ENCODE measurements around the gene TMEM121. TPM values are rescaled to one million over a fixed set of nuclear protein-coding genes. Genes with fewer than 3 reads are reported as not detected.
"Not testable (repeated sequence)": the region's sequence is repeated elsewhere in the genome, so short reads cannot be mapped to it uniquely, and the experiment has no call there.

Gene TMEM121
- total RNA-seq, 4 donors from 2014 or later: 3.5 to 5.6 (median 4.1) TPM

DNA sequence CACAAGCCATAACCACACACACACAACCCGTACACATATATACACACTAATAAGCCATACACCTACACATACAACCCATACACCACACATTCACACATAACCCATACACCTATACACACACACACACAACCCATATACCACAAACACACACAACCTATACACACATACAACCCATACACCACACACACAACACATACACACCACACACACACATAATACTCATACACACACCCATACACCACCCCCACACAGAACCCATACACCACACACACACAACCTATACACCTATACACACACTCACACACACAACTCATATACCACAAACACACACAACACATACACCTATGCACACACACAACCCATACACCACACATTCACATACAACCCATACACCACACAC is 44.1 kb downstream of the TMEM121 start:
- TF ChIP-seq, protein P1, sequence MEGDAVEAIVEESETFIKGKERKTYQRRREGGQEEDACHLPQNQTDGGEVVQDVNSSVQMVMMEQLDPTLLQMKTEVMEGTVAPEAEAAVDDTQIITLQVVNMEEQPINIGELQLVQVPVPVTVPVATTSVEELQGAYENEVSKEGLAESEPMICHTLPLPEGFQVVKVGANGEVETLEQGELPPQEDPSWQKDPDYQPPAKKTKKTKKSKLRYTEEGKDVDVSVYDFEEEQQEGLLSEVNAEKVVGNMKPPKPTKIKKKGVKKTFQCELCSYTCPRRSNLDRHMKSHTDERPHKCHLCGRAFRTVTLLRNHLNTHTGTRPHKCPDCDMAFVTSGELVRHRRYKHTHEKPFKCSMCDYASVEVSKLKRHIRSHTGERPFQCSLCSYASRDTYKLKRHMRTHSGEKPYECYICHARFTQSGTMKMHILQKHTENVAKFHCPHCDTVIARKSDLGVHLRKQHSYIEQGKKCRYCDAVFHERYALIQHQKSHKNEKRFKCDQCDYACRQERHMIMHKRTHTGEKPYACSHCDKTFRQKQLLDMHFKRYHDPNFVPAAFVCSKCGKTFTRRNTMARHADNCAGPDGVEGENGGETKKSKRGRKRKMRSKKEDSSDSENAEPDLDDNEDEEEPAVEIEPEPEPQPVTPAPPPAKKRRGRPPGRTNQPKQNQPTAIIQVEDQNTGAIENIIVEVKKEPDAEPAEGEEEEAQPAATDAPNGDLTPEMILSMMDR (IDR thresholded peaks at IDR 0.05): no peak
- DNase-seq (ENCODE audit: low spot score) (no peak), ATAC-seq (ENCODE audit: low FRiP score) (no peak)

DNA sequence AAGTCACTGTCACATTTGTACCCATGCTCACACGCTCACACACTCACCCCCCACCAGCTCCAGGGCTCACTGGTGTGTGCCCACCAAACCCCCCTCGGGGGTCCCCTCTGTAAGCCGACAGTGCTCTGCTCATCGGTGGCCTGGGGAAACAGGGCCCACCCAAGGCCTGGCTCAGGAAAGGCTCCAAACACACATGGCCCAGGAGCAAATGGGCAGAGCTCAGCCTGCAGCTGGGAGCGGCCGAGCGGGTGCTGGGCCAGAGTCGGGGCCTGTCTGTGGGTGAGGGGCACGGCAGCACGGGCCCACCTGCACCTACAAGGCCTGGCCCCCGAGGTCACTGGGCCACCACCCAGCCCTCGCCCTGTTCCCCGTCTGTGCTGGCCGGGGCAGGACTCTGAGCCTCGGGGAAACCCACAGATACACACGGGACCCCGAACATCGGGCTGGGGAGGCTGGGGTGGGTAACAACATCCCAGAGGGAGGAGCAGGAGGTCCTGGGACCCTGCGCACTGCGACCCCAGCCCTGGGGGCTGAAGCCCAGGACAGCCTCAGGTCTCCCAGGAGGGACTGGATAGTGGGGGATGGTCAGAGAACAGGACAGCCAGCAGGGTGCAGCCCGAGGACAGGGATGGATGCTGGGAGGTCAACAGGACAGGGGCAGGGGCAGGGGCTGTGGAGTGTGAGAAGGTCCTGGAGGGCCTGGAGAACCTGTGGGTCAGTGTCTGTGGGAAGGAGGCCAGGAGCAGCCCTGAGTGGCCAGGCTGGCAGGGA is 45.0 kb downstream of the TMEM121 start:
- not testable (repeated sequence) for DNase-seq (ENCODE audit: low spot score); ATAC-seq (ENCODE audit: low FRiP score)

DNA sequence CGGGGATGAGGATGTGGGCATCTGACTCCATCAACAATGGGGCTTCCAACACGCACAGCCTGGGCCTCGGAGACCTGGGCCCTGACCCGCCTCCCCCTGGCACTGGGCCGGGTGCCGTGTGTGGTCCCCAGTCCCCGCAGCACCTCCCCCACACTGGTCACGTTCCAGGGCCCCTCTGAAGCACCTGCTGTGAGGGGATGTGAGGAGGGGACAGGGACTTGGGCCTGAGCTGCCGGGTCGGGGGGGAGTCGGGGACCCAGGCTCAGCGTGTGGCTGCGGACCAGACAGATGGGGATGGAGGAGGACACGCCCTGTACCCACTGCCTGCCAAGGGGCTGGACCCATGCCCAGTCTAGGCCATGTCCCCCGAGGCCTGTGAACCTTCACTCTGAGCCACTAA is 45.7 kb downstream of the TMEM121 start:
- not testable (repeated sequence) for ATAC-seq (ENCODE audit: low FRiP score); DNase-seq (ENCODE audit: low spot score)

DNA sequence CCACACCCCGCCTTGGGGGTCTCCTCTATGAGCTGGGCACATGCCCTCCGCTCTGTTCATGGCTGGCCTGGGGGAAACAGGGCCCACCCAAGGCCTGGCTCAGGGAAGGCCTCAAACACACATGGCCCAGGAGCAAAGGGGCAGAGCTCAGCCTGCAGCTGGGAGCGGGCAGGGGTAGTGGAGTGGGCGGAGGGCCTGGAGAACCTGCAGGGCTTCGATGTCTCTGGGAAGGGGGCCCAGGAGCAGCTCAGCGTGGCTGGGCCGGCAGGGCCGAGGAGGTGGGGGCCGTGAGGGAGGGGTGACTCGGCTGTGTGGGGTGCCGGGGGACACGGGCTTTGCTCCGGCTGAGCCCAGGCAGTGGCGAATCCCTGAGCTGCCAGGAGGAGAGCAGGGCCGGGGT is 47.5 kb downstream of the TMEM121 start:
- DNase-seq (ENCODE audit: low spot score); ATAC-seq (ENCODE audit: low FRiP score): not testable (repeated sequence)

DNA sequence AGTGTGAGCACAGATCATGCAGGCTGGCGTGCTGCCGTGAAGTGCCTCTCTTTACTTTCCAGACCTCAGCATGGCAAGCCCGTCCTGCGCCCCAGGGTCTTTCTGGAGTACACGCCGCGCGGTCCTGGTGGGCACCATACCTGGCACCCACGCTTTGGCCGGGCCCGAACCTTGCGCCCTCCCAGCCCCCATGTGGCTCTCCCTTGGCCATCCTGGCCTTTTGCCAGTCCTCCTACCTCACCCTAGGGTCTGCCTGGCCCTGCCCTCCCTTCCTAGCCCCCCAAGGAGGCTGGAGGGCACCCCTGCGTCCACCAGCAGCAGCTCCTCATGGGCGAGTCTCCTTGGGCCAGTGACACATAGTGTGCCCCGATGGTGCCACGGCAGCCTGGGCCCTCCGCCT is 48.0 kb downstream of the TMEM121 start:
- DNase-seq (ENCODE audit: low spot score); ATAC-seq (ENCODE audit: low FRiP score): not testable (repeated sequence)

DNA sequence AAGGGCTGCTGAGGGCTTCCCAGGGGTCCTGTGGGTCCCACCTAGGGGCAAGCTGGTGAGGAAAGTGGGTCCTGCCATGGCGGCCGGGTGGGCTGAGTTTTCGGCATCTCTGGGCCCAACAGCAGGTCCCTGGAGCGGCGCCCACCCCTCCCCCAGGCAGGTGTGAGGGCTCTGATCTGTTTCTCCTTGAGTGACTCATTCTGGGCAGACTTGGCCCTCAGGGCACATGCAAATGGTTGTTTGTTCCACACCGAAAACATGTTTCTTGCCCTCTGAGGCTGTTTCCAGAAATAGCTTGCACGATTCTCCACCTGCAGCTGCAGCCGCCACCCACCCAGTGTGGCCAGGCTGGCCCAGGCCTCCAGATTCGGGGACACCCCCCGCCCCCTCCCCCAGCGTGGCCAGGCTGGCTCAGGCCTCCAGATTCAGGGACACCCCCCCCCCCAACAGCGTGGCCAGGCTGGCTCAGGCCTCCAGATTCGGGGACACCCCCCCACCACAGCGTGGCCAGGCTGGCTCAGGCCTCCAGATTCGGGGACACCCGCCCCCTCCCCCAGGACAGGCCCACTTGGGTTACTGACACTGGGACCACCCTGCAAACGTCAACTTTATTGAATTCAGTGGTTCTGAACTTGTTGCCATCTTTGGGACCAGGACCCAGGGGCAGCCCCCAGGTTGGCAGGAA is 48.8 kb downstream of the TMEM121 start:
- not testable (repeated sequence) for DNase-seq (ENCODE audit: low spot score); ATAC-seq (ENCODE audit: low FRiP score)

DNA sequence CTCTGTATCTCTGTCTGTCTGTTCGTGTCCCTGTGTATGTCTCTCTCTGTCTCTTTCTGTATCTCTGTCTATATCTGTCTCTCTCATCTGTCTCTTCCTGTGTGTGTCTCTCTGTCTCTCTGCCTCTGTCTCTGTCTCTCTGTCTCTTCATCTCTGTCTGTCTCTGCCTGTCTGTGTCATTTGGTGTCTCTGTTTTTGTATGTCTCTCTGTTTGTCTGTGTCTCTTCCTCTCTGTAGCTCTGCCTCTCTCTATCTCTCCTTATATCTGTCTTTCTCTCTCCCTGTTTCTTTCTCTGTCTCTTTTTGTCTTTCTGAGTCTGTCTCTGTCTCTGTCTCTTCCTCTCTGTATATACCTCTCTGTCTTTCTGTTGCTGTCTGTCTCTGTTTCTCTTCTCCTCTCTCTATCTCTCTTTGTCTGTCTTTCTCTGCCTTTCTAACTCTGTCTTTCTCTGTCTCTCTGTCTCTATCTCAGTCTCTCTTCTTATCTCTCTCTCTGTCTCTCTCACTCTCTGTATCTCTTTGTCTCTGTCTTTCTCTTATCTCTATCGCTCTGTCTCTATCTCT is 50.2 kb downstream of the TMEM121 start:
- ATAC-seq (ENCODE audit: low FRiP score) (no peak), DNase-seq (ENCODE audit: low spot score) (no peak)
- TF ChIP-seq, protein P1 (IDR thresholded peaks at IDR 0.05): no peak

DNA sequence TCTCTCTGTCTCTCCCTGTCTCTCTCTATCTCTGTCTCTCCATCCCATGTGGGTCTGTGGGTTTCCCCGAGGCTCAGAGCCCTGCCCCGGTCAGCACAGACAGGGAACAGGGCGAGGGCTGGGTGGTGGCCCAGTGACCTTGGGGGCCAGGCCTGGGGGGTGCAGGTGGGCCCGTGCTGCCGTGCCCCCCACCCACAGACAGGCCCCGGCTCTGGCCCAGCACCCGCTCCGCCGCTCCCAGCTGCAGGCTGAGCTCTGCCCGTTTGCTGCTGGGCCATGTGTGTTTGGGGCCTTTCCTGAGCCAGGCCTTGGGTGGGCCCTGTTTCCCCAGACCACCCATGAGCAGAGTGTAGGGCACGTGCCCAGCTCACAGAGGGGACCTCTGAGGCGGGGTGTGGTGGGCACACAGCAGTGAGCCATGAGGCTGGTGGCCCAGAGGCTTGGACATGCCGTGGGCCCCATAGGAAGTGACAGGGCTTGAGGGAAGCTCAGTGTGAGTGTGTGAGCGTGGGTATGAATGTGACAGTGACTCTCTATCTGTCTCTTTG is 51.0 kb downstream of the TMEM121 start:
- TF ChIP-seq, protein P1 (IDR thresholded peaks at IDR 0.05): no peak
- DNase-seq (ENCODE audit: low spot score): no peak
- ATAC-seq (ENCODE audit: low FRiP score): no peak

DNA sequence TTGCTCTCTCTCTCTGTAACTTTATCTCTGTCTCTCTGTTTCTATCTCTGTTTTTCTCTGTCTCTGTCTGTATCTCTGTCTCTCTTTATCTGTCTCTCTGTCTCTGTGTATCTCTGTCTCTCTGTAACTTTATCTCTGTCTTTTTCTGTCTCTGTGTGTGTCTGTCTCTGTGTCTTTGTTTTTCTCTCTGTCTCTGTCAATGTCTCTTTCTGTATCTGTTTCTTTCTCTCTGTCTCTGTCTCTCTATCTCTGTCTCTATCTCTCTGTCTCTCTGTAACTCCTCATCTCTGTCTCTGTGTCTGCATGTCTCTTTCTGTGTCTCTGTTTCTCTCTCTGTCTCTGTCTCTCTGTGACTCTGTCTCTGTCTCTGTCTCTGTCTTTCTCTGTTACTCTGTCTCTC is 51.7 kb downstream of the TMEM121 start:
- TF ChIP-seq, protein P1 (IDR thresholded peaks at IDR 0.05): no peak
- DNase-seq (ENCODE audit: low spot score) (no peak), ATAC-seq (ENCODE audit: low FRiP score) (no peak)

DNA sequence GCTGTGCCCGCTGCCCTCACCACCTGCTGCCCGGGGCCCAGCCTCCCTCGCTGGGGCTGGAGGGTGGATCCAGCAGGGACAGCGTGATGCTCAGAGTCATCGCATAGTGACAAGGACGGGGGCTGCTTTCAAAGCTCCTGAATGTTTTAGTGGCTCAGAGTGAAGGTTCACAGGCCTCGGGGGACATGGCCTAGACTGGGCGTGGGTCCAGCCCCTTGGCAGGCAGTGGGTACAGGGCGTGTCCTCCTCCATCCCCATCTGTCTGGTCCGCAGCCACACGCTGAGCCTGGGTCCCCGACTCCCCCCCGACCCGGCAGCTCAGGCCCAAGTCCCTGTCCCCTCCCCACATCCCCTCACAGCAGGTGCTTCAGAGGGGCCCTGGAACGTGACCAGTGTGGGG is 52.8 kb downstream of the TMEM121 start:
- not testable (repeated sequence) for DNase-seq (ENCODE audit: low spot score)
- ATAC-seq (ENCODE audit: low FRiP score): peak; percentile 11

Data from omental fat pad (tissue), 4 donors.